HL-60 (cell line): ENCODE results near the gene LRRC52.

Source experiments
- CTCF ChIP-seq: IDR thresholded peaks from one replicate; pipeline ENCODE4 v1.5.1; 2011; ENCODE audit warnings: low read length, control low read depth, inconsistent platforms; ENCODE audit not compliant: insufficient read depth
- GABPA ChIP-seq: IDR thresholded peaks from 2 replicates; pipeline ENCODE4 v1.6.1; 2012; ENCODE audit warnings: low read depth
- POLR2AphosphoS5 ChIP-seq: IDR thresholded peaks from 2 replicates; pipeline ENCODE4 v1.6.1; 2012; ENCODE audit warnings: low read depth
- REST ChIP-seq: IDR thresholded peaks from 2 replicates; pipeline ENCODE4 v1.6.1; 2012; ENCODE audit warnings: low read depth; ENCODE audit not compliant: insufficient replicate concordance
- SPI1 ChIP-seq: IDR thresholded peaks from 2 replicates; pipeline ENCODE4 v1.6.1; 2012; ENCODE audit warnings: low read depth, mild to moderate bottlenecking, borderline replicate concordance

- TF ChIP-seq POLR2AphosphoS5: no peak
- TF ChIP-seq CTCF: no peak
- no peak for TF ChIP-seq REST
- no peak for TF ChIP-seq SPI1
- TF ChIP-seq GABPA: no peak
These were observed 11.7 kb upstream of the LRRC52 start for GRCh38 chr1:165532053-165532452.
